ENCODE results near the gene GATC. TPM values are rescaled to one million over a fixed set of nuclear protein-coding genes. Genes with fewer than 3 reads are reported as not detected.
"Not testable (repeated sequence)": the region's sequence is repeated elsewhere in the genome, so short reads cannot be mapped to it uniquely, and the experiment has no call there.

GATC gene
- total RNA-seq, 1 donor from 2014 or later: 12.1 TPM

DNA sequence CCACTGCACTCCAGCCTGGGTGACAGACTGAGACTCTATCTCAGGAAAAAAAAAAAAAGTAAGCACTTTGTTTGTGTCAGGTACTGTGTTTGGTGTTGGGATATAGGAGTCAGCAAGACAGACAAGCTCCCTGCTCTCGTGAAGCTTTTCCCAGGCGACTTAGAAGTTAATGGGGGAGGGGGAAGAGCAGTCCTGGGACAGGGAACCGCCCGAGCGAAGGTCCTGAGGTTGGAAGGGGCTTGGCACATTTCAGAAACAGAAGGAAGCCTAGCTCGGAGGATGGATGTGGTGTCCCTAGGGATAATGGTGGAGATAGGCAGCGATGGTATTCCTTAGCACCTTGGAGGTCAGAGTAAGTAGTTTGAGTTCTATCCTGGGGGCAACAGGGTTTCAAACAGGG, 16.9 kb upstream of the GATC start:
- no peak for DNase-seq (ENCODE audit: missing footprints)
- no peak for ATAC-seq
- intact Hi-C loops (cut with DNase I): no loop called here

DNA sequence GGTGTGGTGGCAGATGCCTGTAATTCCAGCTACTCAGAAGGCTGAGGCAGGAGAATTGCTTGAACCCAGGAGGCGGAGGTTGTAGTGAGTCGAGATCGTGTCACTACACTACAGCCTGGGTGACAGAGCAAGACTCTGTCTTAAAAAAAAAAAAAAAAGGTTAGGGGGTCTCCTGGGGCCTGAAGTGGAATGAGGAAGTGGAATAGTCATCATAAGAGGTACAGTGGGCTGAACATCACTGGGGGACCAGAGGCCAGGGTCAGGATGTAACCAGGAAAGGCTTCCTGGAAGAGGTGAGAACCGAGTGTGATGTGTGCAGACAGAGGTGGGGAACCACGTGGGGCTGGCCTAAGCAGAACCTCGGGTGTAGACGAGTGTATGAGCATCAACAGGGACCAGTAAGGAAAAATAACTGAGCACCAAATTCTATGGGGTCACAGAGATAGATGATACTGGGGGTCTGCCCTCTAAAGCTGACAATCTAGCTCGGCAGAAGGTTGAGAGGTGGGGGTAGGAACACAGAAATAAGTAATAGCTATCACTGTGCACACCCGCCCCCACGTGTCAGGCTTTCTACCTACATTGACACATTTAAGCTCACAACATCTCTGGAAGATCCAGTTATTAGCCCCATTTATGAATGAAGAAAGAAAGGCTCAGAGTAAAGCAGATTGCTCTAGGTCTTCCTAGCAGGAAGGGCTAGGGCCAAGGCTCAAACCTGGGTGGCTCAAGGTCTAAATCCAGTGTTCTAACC, 13.3 kb upstream of the GATC start:
- intact Hi-C loops (cut with DNase I): no loop called here
- no peak for DNase-seq (ENCODE audit: missing footprints)

DNA sequence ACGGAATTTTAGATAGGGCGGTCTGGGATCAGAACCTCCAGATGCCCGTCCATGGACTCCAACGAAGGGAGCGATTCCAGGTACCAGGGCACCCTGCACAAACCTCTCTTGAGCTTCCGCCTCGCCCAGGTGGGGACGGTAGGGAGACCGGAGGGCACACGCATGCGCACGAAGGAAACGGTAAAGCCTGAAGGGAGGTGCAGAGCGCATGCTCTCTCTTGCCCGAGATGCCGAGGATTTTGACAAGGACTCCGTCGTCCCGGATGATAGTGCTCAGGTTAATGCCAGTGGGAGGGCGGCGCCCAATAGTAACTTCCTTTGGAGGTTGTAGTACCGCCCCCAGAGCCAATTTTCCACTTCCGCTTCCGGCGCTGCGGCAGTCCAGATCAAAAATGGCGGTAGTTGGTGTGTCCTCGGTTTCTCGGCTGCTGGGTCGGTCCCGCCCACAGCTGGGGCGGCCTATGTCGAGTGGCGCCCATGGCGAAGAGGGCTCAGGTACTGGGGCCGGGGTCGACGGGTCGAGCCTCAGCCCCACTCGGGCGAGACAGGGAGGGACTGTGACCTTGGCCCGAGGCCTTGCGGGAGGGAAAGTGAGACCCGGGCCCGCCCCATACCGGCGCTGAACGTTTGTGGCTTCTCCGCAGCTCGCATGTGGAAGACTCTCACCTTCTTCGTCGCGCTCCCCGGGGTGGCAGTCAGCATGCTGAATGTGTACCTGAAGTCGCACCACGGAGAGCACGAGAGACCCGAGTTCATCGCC, 8.3 kb upstream of the GATC start, which contains the start of gene COX6A1:
Gene COX6A1 (plus strand): TSS at position 379 of the 760 bp plus-strand sequence. CDS start 14 bp downstream, at position 393.
- peak; percentile 96 for DNase-seq (ENCODE audit: missing footprints)
- ATAC-seq: peak; percentile 99
- intact Hi-C loops (cut with DNase I): loop anchor here (2.0 kb wide), 1 partner anchor 91 kb away; the partner anchor contains the start of gene COQ5

More for the DNA sequence above, 13.3 kb upstream of the GATC start:
- no peak for ATAC-seq

DNA sequence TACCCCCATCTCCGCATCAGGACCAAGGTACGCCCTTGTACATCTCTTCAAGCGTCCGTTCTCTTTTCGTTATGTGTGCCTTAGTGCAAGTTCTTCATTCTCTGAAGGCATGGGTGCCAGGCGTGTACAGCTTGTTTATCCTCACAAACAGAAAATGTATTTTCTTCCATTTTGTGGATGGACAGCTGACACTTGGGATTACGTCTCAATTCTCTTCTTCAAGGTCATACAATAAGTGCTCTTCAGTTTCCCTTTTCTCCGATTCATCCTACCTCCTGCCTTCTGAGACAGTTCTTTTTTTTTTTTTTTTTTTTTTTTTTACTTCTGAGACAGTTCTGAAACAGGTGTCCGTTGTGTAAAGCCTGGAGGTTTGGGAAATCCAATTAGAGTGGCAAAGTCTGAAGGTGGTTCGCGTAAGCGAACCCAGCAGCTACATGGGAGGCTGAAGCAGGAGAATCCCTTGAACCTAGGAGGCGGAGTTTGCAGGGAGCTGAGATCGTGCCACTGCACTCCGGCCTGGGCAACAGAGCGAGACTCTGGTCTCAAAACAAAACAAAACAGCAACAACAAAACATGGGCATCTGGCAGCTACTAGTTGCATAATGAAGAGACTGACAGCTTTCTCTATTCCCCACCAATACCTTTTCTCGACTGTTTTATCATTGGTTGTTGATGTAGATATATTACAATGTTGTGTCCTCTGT, 7.6 kb upstream of the GATC start:
- intact Hi-C loops (cut with DNase I): loop anchor here (2.0 kb wide), 1 partner anchor 90 kb away; the partner anchor contains the start of gene COQ5
- DNase-seq (ENCODE audit: missing footprints): no peak
- ATAC-seq: no peak

DNA sequence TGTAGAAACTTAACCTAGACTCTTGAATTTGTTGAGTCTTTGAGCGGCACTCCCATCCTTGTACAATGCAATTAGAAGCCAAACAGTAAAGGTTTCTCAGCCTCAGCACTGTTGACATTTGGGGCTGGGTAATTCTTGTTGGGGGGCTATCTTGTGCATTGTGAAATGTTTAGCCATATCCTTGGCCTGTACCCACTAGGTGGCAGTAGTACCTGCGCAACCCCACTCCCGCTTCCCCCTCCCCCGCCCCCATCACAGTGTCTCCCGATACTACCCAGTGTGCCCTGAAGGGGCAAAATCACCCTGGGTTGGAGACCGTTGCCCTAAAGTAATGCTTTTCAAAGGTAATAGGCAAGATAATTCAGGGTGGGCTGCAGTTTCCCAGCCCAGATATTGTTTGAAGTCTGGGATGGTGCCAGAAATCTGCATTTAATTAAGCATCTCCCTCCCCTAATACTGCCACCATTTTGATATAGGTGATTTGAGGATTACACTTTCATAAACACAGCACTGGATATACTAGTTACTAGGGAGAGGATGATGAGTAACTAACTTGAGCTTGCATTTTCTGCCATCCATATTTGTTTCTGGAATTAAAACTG, 6.5 kb upstream of the GATC start:
- intact Hi-C loops (cut with DNase I): loop anchor here (2.0 kb wide), 1 partner anchor 89 kb away; the partner anchor contains the start of gene COQ5
- ATAC-seq: no peak
- DNase-seq (ENCODE audit: missing footprints): no peak

DNA sequence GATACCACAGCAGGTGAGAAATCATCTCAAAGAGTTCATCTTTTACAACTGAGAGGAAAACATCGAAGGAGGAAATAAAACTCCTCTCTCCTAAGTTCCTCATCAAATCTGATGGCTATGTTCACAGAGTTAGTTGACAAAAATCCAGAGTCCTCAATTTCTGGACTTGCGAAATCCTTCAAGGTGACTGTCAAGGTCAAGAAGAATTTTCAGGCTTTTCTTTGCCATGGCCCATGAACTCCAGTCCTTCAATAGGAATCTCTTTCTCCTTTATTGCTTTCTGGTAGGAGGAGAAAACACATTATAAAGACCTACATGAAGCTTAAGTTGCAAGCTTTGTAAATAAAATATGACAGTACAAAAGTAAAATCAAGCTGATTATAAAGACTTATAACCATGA, 1.6 kb upstream of the GATC start:
- ATAC-seq: no peak
- intact Hi-C loops (cut with DNase I): loop anchor here (5.0 kb wide), 1 partner anchor 53 kb away; the partner anchor contains the start of gene DYNLL1
- DNase-seq (ENCODE audit: missing footprints): no peak

DNA sequence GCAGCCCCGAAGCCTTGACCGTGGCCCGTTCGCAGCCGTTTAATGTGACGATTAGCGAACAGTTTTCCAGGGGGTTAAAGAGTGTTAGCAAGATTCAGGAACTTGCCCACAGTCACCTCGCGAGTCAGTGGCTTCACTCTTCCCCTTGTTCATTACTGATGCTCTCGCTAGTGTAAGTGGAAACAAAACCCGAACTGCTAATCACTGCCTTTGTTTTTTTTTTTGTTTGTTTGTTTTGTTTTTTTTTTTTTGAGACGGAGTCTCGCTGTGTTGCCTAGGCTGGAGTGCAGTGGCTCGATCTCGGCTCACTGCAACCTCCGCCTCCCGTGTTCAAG, 567 bp downstream of the GATC start:
- DNase-seq (ENCODE audit: missing footprints); ATAC-seq: not testable (repeated sequence)
- intact Hi-C loops (cut with DNase I): loop anchor here (5.0 kb wide), 1 partner anchor 50 kb away; the partner anchor contains the start of gene DYNLL1

DNA sequence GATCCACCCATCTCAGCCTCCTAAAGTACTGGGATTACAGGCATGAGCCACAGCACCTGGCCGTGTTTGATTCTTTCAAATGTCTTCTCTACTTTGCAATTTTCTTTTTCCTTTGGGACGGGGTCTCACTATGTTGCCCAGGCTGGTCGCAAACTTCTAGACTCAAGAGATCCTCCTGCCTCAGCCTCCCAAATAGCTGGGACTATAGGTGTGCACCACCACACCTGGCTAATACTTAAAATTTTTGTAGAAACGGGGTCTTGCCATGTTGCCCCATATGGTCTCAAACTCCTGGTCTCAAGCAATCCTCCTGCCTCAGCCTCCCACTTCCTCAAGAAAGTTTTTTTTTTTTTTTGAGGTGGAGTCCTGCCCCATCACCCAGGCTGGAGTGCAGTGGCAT, 1.7 kb downstream of the GATC start:
- no peak for DNase-seq (ENCODE audit: missing footprints)
- intact Hi-C loops (cut with DNase I): loop anchor here (5.0 kb wide), 1 partner anchor 49 kb away; the partner anchor contains the start of gene DYNLL1
- no peak for ATAC-seq

DNA sequence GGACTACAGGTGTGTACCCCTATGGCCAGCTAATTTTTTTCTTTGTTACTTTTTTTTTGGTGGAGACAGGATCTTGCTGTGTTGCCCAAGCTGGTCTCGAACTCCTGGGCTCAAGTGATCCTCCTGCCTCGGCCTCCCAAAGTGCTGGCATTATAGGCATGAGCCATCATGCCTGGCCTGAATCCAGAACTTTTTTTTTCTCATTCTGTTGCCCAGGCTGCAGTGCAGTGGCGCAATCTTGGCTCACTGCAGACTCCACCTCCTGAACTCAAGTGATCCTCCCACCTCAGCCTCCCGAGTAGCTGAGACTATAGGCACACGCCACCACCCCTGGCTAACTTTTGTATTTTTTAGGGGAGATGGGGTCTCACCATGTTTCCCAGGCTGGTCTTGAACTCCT, 6.3 kb downstream of the GATC start:
- ATAC-seq; intact Hi-C loops (cut with DNase I); DNase-seq (ENCODE audit: missing footprints): not testable (repeated sequence)

DNA sequence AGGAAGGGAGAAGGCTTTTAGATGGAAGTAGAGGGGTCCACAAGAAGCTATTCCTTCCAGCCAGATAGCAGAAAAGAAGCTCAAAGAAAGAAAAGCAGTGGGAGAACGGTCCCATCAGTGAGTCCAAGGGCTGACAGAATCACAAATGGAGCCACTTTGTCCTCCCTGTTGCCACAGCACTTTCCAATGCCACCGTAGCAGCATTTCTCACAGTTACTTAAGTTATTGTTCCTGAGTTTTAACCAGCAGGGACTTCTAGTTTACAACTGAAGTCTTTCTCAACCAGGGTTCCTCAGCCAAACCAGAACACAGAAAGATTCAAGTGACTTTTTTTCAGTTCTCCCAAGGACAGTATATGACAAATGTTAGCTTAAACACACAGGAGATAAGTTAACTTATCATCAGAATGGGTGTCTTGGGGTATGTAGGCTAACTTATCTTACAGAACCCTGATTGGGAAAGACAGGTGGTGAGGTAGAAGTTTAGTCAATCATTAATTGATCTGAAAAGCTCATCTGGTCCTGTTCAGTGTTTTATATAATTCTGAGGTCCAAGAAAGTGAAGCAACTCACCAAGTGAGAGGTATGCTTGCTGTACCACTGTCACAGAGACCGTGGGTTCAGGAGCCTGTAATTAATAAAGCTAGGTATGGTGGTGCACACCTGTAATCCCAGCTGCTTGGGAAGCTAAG, 7.0 kb downstream of the GATC start:
- ATAC-seq: no peak
- intact Hi-C loops (cut with DNase I): no loop called here
- no peak for DNase-seq (ENCODE audit: missing footprints)

DNA sequence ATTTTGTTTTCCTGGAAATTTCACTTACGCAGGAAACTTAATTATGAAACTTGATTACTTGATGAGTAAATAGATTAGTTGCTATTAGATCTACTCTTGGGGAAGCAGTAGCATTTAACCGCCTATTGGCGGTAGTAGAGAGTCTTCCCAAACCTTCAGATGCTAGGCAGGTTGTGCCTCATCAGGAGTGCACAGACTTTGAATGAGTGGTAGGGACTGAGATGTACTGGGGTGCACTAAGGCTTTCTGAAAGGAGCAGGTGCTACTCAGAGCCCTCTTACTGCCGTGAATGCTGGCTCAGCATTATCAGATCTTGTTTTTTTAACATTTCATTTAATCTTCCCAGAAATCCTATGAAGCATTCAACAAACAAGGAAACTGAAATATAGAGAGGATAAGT, 7.7 kb downstream of the GATC start:
- no peak for ATAC-seq
- no peak for DNase-seq (ENCODE audit: missing footprints)
- intact Hi-C loops (cut with DNase I): no loop called here

DNA sequence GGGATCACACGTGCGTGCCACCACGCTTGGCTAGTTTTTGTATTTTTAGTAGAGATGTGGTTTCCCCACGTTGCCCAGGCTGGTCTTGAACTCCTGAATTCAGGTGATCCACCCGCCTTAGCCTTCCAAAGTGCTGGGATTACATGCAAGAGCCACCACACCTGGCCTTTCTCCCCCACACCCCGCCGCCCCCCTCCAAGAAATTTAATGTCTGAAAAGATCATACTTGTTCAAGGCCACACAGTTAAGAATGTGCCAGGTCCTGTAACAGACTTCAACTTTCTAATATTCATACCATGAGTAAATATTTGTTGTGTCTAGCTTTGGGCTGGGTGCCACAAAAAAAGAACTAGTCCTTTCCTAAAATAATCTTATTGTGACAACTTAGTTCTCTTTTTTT, 9.1 kb downstream of the GATC start:
- intact Hi-C loops (cut with DNase I): no loop called here
- ATAC-seq: no peak
- DNase-seq (ENCODE audit: missing footprints): no peak

DNA sequence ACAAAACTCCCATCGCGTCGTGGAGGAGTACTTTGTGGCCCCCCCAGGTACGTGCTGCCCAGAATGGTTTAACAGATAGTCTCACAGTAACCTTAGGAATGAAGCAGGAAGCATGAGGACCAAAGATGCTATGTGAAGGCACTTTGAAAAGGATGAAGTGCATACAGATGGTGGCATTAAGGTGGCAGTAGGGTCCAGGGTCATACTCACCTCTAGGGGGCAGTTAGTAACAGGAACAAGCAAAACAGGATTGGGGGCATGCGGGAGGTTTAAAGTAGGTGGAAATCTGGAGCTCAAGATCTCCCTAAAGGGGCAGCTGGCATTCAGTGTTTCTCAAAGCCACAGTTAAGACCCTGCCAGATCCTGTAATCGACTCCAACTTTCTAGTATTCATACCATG, 10.9 kb downstream of the GATC start:
- intact Hi-C loops (cut with DNase I): no loop called here
- ATAC-seq (no peak), DNase-seq (ENCODE audit: missing footprints) (no peak)

DNA sequence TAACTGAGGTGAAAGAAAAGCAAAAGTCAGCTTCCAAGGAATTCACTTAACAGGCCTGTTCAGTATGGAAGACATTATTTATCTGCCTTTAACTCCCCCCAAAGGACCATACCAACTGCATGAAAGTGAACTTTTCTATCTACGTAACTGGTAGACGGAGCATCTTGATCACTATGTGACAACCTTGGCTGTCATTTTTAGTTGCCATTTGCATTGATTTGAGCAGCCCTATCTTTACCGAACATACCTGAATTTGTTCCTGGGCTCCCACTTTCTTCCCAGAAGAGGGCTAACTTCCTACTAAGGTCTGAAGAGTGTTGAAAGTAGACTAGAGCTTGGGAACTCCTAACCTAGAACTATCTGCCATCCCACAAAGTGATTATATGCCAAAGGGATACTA, 13.9 kb downstream of the GATC start:
- intact Hi-C loops (cut with DNase I): no loop called here
- DNase-seq (ENCODE audit: missing footprints) (no peak), ATAC-seq (no peak)

DNA sequence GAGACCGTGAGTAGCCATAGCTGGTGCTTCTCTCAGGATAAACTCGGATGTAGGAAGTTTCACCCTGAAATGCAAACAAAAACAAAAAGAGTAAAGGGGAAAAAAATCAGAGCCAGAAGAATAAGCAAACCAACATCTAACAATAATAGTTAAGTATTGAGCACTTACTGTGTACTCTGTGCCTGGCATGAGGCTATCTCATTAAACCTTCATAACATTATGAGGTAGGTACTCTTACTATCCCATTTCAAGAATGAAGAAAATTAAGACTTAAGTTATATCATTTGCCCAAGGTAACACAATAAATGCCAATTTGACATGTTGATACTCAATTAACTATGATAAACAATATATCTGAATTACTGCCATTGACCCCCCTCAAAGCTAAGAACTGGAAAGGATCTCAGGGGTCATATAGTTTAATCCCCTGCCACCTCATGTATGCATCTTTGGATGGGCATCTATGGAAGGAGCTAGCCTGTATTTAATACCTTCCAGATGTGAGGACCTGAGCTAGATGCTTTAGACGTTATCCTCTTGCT, 15.9 kb downstream of the GATC start:
- ATAC-seq (no peak), DNase-seq (ENCODE audit: missing footprints) (no peak)
- intact Hi-C loops (cut with DNase I): no loop called here

DNA sequence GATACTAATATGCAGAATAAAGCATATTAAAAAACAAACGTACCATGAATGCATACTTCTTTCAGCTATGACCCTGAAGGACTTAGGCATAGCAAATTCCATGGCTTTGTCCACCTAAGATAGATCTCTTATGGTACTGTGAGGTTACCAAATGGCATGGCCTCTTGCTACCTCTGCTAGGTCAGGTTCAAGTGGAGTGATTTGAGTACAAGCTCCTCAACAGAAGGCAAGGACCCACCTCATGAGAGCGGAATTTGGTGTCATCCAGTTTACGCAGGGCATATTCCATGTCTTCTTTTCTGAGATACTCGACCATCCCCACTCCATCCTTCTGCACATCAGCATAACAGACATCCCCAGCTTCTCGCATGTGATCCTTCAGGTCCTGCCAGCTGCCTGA, 17.5 kb downstream of the GATC start:
- intact Hi-C loops (cut with DNase I): no loop called here
- DNase-seq (ENCODE audit: missing footprints) (no peak), ATAC-seq (no peak)

DNA sequence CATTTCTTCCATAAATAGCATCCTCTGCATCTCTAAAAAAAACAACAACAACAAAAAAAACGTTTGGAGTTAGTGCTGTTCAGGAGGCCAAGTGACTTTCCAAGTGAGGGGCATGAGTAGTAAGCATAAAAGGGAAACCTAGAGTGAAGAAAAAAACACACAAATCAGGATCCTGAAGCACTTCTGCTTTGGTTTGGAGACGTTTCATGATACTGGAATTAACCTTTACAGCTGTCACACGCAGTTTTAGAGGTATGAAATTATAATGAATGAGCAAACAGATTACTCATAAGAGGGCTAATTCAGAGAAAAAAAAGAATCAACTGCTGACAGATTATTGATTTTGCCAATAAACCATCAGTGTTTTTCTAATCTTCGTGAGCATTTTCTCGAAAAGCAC, 19.5 kb downstream of the GATC start:
- intact Hi-C loops (cut with DNase I): no loop called here
- no peak for ATAC-seq
- no peak for DNase-seq (ENCODE audit: missing footprints)

Data from Right ventricle myocardium inferior (tissue), 1 donor.